VCaP (cell line): ENCODE measurements around the gene GLP2R.

Source experiments
- H3K27ac ChIP-seq: fragments of 450-650 bp; 2 replicates; pipeline ENCODE4 v1.5.1; 2017
- CTCF ChIP-seq: fragments of 450-650 bp; conservative IDR thresholded peaks from 2 replicates; pipeline ENCODE4 v1.5.1; 2017; ENCODE audit warnings: mild to moderate bottlenecking, moderate library complexity

GLP2R gene

GRCh38 chr17:9824797-9825338, 856 bp upstream of the GLP2R start:
- H3K27ac ChIP-seq = no peak overlapping the region
- TF ChIP-seq CTCF = no peak

- TF ChIP-seq CTCF = no peak
- H3K27ac ChIP-seq = no peak overlapping the region
Observed at GRCh38 chr17:9828296-9829295, 2.9 kb downstream of the GLP2R start.

DNA sequence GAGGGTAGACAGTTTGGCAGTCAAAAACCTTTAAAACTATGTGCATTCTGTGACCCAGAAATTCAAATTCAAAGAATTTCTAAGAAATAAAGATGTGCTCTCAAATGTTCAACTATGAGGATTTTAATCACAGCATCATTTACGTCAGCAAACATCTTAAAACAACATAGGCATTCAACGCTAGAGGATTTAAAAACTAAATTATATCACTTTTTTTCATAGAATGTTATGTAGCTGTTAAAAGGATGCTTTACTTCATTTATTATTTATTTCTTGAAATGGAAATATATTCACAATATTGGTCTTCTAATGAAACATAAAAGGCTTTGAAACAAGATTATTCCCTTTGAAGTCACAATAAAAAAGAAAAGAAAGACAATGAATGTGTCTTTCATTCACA, 3.6 kb downstream of the GLP2R start:
- TF ChIP-seq CTCF = no peak
- H3K27ac ChIP-seq = no peak overlapping the region

DNA sequence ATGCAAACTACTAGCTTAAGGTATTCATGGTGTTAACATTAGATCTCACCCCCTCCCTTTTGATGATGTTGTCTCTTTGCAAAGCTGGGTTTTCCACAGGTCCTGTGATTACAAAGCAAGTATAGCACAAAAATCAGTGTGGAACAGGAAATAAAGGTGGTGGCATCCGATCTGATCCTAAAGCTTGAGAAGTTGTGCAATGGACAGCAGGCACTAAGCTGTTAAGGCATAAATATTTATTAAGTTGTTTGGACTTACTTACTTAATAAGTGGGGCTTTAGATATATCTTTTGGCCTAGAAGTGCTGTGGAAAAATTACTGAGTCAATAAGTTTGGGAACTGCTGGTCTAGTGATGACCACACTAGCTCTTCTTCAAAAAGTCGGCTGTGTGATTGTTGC, 5.0 kb downstream of the GLP2R start:
- no peak overlapping the region for H3K27ac ChIP-seq
- no peak for TF ChIP-seq CTCF

GRCh38 chr17:9833922-9834321, 8.2 kb downstream of the GLP2R start:
- H3K27ac ChIP-seq = no peak overlapping the region
- TF ChIP-seq CTCF = no peak

DNA sequence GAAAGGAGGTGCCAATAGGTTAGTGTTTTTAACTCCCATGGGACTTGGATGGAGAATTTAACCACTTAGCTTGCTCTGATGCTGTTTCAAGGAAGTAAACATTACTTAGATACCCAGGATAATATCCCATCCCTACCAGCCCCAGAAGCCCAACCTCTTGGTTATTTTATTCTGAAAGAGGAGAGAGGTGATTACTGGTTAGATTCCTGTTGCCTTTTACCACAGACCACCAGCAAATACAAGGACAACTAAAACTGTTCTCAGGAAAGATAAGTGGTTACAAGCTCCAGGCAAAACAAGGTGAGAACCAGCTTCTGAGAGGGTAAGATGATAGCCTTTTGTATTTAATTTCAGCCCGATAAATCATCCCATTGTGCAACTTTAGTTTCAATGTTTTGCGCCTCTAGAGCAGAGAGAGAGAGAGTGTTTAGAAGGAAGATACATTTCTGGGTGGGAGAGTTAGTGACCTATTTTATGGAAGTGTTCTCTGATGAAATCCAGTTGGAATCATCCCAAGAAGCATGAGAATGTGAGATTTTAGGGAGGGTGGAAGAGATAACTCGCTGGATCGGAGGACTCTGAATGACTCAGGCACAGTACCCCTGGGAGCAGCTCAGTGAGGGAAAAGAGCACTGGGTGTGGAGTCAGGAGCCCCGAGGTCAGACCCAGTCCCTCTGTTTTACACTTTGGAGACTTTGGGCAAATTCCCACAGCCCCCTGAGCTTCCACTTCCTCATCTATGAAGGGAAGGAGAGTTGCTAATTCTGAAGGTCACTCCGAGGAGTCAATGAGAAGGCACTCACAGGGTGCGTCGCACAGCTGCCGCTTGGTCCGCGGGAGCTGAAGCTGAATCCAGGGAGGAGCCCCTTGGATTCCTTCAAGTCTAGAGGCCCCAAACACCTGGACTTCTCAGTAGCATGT, 12.1 kb downstream of the GLP2R start:
- TF ChIP-seq CTCF = no peak
- H3K27ac ChIP-seq = no peak overlapping the region

DNA sequence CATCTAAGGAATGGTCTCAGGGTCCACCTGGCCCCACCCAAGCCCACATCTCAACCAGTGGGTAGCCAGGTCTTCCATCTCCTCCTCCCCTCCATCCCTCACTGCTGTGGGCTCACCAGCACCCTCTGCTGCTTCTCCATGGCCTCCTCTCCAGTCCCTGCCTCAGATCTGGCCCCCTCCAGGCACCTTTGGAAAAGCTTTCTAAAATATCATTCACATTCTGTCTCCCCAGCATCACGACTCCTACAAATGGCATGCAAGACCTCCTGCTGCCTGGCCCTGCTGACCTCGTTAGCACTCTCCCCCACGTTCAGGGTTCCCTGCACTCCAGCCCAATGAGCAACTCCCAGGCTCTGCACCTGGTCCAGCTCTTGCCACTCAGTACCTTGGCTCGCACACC, 13.7 kb downstream of the GLP2R start:
- H3K27ac ChIP-seq = no peak overlapping the region
- TF ChIP-seq CTCF = no peak
